MCF 10A (cell line): ENCODE results near the gene TYW5. TPM values are rescaled to one million over a fixed set of nuclear protein-coding genes. Genes with fewer than 3 reads are reported as not detected.

Experiments
- BruUV-seq: library from RNA; stranded (reverse); fragments of 400-500 nt; replicated peaks from 2 replicates; lab custom pipeline; 2021; lab: Mats Ljungman, UMichigan
- CTCF ChIA-PET: fragments of 300-600 bp; sonication (Branson Sonifier 250); formaldehyde crosslinking; extraction: SDS; loops from one replicate; lab custom pipeline; 2021; ENCODE audit warnings: antibody characterized with exemption, inconsistent platforms; lab: Yijun Ruan, JAX
- POLR2A ChIA-PET: fragments of 300-600, 350-650 bp; sonication (Branson Sonifier 250); formaldehyde crosslinking; extraction: SDS; loops from one replicate; lab custom pipeline; 2020; ENCODE audit warnings: antibody characterized with exemption, inconsistent platforms; lab: Yijun Ruan, JAX
- DNase-seq: peaks from one replicate; pipeline ENCODE4 v3.0.0-alpha.2; 2018; ENCODE audit not compliant: unreplicated experiment
- H3K27ac Mint-ChIP-seq: one replicate; pipeline ENCODE4 v1.8.0; 2022; ENCODE audit warnings: mild to moderate bottlenecking, low read depth, mixed read lengths; ENCODE audit not compliant: unreplicated experiment
- H3K27me3 Mint-ChIP-seq: one replicate; pipeline ENCODE4 v1.8.0; 2022; ENCODE audit warnings: mixed read lengths; ENCODE audit not compliant: insufficient read depth, unreplicated experiment
- H3K36me3 Mint-ChIP-seq: one replicate; pipeline ENCODE4 v1.8.0; 2022; ENCODE audit warnings: mild to moderate bottlenecking, moderate library complexity, mixed read lengths; ENCODE audit not compliant: insufficient read depth, unreplicated experiment
- H3K4me1 Mint-ChIP-seq: one replicate; pipeline ENCODE4 v1.8.0; 2022; ENCODE audit warnings: mixed read lengths; ENCODE audit not compliant: insufficient read depth, unreplicated experiment
- H3K4me3 Mint-ChIP-seq: one replicate; pipeline ENCODE4 v1.8.0; 2022; ENCODE audit warnings: mild to moderate bottlenecking, moderate library complexity, mixed read lengths; ENCODE audit not compliant: unreplicated experiment
- H3K9me3 Mint-ChIP-seq: one replicate; pipeline ENCODE4 v1.8.0; 2022; ENCODE audit warnings: mixed read lengths; ENCODE audit not compliant: unreplicated experiment
- intact Hi-C: fragments of 100-400 bp; cut with micrococcal nuclease; formaldehyde crosslinking; loops from 2 replicates; pipeline ENCODE4 v1.14.1; 2022
- total RNA-seq: library from RNA; stranded (reverse); gene quantifications from 2 replicates; pipeline ENCODE4 v1.2.3, GENCODE V29; 2022
- TF ChIP-seq, protein P1 (sequence below): fragments of 200-600 bp; IDR thresholded peaks from one replicate; pipeline ENCODE4 v1.8.0; 2022; ENCODE audit warnings: antibody characterized with exemption, mild to moderate bottlenecking; ENCODE audit not compliant: unreplicated experiment

TYW5 gene
- total RNA-seq, 1 experiment from 2014 or later: 11.1 TPM

DNA sequence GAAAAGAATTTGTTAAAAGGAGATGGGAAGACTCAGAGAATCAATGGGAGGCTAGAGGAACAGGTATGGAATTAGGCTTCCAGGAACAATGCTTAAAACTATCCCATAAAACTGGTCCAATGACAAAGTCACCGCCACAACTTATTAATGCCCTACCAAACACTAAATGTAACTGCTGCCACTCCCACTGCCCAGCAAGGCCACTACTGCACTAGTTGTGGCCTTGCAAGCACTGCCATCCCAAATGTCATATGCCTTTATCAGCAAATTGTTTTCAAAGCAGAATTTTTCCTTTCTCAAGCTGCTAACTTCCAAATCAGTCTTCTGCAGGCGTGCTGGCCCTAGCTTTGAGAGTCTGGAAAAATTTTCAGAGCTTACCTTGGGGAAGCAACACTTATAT, 58.7 kb downstream of the TYW5 start:
- Mint-ChIP-seq H3K27ac (no peak overlapping the region), H3K27me3 (no peaks in the 10 kb centered on the region), H3K4me3 (no peak overlapping the region), H3K4me1 (no peaks in the 10 kb centered on the region), H3K9me3 (no peaks in the 10 kb centered on the region), H3K36me3 (no peaks in the 10 kb centered on the region)
- TF ChIP-seq, protein P1, sequence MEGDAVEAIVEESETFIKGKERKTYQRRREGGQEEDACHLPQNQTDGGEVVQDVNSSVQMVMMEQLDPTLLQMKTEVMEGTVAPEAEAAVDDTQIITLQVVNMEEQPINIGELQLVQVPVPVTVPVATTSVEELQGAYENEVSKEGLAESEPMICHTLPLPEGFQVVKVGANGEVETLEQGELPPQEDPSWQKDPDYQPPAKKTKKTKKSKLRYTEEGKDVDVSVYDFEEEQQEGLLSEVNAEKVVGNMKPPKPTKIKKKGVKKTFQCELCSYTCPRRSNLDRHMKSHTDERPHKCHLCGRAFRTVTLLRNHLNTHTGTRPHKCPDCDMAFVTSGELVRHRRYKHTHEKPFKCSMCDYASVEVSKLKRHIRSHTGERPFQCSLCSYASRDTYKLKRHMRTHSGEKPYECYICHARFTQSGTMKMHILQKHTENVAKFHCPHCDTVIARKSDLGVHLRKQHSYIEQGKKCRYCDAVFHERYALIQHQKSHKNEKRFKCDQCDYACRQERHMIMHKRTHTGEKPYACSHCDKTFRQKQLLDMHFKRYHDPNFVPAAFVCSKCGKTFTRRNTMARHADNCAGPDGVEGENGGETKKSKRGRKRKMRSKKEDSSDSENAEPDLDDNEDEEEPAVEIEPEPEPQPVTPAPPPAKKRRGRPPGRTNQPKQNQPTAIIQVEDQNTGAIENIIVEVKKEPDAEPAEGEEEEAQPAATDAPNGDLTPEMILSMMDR: no peak
- no TSS peak for BruUV-seq
- ChIA-PET POLR2A (no interaction called here), CTCF (interaction anchor here (0.5 kb wide), 1 partner anchor 44 kb away, joined by 5 read pairs; no protein-coding TSS in a partner anchor)
- DNase-seq: no peak
- intact Hi-C loops: no loop called here

DNA sequence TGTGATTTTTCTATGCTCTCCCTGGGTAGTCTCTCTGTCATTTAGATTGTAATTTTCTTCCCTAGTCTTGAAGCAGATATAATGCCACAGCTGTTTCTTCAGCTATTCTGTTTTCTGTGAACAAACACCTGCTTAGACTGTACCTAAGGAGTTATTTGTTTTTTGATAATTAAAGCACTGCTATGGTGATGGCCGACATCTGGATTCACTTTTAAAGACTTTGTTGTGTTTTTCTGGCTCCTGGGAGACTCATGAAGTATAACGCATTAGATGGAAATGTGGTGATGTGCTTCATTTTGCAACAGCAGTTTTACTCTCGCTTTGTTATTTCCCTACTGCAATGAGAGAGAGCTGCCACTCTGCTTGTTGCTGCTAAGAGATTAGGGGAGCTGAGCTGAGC, 59.9 kb downstream of the TYW5 start:
- H3K4me3 Mint-ChIP-seq: no peak overlapping the region
- TF ChIP-seq, protein P1: no peak
- no TSS peak for BruUV-seq
- no peaks in the 10 kb centered on the region for H3K27me3 Mint-ChIP-seq
- ChIA-PET CTCF (no interaction called here), POLR2A (interaction anchor here (0.6 kb wide), 1 partner anchor 1716 kb away, joined by 3 read pairs; no protein-coding TSS in a partner anchor)
- no peaks in the 10 kb centered on the region for H3K4me1 Mint-ChIP-seq
- no peak for DNase-seq
- H3K9me3 Mint-ChIP-seq: no peaks in the 10 kb centered on the region
- H3K27ac Mint-ChIP-seq: no peak overlapping the region
- H3K36me3 Mint-ChIP-seq: no peaks in the 10 kb centered on the region
- intact Hi-C loops: no loop called here

DNA sequence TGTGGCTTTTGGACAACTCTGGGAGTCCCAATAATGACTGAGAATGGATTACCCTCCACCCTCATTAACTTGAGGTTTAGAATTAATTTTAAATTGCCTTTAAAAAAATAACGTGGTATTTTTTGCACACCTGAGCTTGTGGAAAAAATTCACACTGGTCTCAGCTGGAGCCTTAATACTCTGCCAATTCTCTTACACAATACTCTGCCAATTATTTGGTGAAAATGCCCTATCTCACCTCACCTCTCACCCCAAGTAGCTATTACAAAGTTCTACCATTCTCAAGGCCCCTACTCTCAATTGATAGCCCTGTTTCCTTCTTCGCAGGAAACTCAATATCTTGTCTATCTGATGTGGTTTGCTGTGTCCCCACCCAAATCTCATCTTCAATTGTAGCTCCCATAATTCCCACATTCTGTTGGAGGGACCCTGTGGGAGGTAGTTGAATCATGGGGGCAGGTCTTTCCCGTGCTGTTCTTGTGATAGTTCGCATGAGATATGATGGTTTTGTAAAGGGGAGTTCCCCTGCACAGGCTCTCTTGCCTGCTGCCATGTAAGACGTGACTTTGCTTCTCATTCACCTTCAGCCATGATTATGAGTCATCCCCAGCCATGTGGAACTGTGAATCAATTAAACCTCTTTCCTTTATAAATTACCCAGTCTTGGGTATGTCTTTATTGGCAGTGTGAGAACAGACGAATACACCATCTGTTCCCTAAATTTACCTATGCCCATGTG, 71.6 kb downstream of the TYW5 start:
- no peak for DNase-seq
- Mint-ChIP-seq H3K4me3 (no peak overlapping the region), H3K27ac (no peak overlapping the region), H3K9me3 (peaks cover 13% of the 10 kb centered on the region), H3K4me1 (no peaks in the 10 kb centered on the region), H3K36me3 (no peaks in the 10 kb centered on the region), H3K27me3 (peaks cover under 1% of the 10 kb centered on the region)
- ChIA-PET CTCF (interaction anchor here (0.6 to 1.2 kb wide), 2 partner anchors 17 to 159 kb away, joined by 3 read pairs; no protein-coding TSS in a partner anchor), POLR2A (no interaction called here)
- TF ChIP-seq, protein P1: no peak
- no TSS peak for BruUV-seq
- intact Hi-C loops: no loop called here

DNA sequence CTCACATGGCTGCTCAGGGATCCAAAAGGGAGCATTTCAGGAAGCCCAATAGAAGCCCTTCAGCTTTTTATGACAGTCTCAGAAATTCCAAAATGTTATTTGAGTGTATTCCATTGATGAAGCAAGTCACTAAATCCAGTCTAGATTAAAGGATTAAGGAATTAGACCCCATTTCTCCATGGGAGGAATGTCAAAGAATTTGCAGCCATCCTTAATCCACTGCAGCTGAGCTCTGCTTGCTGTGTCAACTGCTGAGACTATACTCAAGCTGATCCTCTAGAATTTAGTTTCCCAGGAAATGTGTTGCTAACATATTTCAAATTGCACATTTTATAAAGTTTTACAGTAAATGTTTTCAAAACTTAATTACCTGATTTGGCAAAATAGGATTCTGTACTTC, 72.6 kb downstream of the TYW5 start:
- H3K9me3 Mint-ChIP-seq: peaks cover 13% of the 10 kb centered on the region

More for the DNA sequence above, 72.6 kb downstream of the TYW5 start:
- TF ChIP-seq, protein P1: no peak
- POLR2A ChIA-PET: no interaction called here
- no peak overlapping the region for H3K27ac Mint-ChIP-seq
- CTCF ChIA-PET: no interaction called here
- no TSS peak for BruUV-seq
- no peaks in the 10 kb centered on the region for H3K4me1 Mint-ChIP-seq
- intact Hi-C loops: no loop called here
- no peak for DNase-seq
- H3K4me3 Mint-ChIP-seq: no peak overlapping the region
- no peaks in the 10 kb centered on the region for H3K27me3 Mint-ChIP-seq
- no peaks in the 10 kb centered on the region for H3K36me3 Mint-ChIP-seq

Other genes with a start within 250 kb of the TYW5 start
- gene FTCDNL1, start 104.3 kb downstream of the TYW5 start, total RNA-seq: 1.9 and 2.5 TPM in 2 replicates
- 8.3 and 8.6 TPM in 2 replicates for gene C2orf69, start 44.2 kb downstream of the TYW5 start, total RNA-seq
- 17.7 and 24.1 TPM in 2 replicates for gene MAIP1, start 91 bp upstream of the TYW5 start, total RNA-seq